Bone marrow (tissue), 2 donors: ENCODE measurements around the gene RAB10.
"Not testable (repeated sequence)": the region's sequence is repeated elsewhere in the genome, so short reads cannot be mapped to it uniquely, and the experiment has no call there.

Source experiments
- DNase-seq, 2 donors: peaks; one replicate each; lab custom pipeline; 2025; lab: John Stamatoyannopoulos, UW

Gene RAB10

DNA sequence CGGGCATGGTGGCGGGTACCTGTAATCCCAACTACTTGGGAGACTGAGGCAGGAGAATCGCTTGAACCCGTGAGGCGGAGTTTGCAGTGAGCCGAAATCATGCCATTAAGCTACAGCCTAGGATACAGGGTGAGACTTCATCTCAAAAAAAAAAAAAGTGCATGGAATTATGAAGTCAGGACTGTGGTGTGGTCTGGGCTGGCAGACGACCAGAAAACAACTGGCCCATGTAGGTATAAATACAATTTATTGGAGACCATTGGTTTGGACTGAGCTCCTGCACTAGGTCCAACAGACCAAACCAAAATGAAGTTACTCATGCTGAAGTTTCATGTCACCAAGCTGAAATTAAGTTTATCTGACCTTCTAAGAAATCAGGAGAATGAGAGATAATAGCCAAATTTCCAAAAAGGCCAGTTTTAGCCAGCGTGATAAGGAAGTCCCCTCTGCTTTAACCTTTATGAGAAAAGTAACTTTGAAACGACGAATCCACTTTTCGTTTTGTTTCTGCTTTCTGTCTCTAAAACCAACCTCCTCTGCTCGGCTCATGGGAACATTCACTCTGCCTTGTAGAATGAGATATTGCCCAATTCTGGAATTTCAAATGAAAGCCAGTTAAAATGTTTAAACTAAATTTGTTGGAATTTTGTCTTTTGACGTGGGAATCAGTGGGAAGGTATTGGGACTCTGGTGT lies 17.7 kb upstream of the RAB10 start:
- DNase-seq, result no peak

DNA sequence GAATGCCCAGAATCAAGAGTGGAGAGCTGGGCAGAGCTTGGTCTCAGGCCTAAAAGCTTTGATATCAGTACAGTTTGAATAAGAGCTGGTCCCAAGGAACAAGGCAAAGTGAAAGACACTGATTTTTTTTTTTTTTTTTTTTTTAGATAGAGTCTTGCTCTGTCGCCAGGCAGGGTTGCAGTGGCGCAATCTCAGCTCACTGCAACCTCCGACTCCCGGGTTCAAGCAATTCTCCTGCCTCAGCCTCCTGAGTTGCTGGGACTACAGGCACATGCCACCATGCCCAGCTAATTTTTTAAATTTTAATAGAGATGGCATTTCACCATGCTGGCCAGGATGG lies 17.2 kb upstream of the RAB10 start:
- DNase-seq, result not testable (repeated sequence)

- DNase-seq, result no peak
These were observed 16.3 kb upstream of the RAB10 start for GRCh38 chr2:26017464-26018183.

- DNase-seq, result peak in 1 of 2 donors; percentile 14
These were observed 15.5 kb upstream of the RAB10 start for GRCh38 chr2:26018184-26019055.

GRCh38 chr2:26020231-26020640 lies 13.6 kb upstream of the RAB10 start:
- DNase-seq, result no peak

- no peak for DNase-seq
These were observed 9.6 kb upstream of the RAB10 start for GRCh38 chr2:26024260-26024659.

DNA sequence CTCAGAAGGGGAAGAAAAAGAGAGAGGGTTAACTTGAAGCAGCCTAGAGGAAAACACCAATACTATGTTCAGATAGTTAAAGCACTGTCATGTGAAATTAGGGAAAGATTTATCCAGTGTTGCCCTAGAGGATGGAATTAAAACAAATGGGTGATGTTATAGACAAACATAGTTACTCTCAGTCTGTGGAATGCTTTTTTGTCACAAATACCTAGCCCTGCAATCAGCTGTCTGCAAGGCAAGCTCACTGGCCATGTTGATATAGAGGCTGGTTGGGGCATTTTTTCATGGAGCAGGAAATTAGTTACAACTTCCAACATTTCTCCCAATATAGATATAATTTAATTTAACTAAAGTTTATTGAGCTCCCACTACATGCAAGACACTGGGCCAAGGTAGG lies 8.4 kb upstream of the RAB10 start:
- DNase-seq, result no peak

GRCh38 chr2:26028083-26028482 lies 5.8 kb upstream of the RAB10 start:
- not testable (repeated sequence) for DNase-seq

DNA sequence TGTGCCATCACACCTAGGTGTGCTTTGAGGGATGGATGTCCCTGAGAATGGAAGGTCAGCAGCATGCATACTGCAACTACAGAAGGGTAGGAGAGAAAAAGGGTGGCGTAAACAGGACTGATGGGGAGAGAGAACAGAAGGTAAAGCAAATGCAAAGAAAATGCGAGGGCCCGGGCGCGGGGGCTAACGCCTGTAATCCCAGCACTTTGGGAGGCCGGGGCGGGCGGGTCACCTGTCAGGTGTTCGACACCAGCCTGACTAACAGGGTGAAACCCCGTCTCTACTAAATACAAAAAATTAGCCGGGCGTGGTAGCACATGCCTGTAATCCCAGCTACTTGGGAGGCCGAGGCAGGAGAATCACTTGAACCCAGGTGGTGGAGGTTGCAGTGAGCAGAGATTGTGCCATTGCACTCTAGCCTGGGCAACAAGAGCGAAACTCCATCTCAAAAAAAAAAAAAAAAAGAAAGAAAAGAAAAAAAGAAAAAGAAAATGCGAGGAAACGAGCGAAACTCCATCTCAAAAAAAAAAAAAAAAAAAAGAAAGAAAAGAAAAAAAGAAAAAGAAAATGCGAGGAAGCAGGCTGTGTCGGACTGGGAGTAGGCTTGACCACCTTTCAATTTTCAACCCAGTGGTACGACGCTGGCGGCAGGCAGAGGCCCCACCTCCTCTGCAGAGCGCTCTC lies 1.2 kb upstream of the RAB10 start:
- not testable (repeated sequence) for DNase-seq

DNA sequence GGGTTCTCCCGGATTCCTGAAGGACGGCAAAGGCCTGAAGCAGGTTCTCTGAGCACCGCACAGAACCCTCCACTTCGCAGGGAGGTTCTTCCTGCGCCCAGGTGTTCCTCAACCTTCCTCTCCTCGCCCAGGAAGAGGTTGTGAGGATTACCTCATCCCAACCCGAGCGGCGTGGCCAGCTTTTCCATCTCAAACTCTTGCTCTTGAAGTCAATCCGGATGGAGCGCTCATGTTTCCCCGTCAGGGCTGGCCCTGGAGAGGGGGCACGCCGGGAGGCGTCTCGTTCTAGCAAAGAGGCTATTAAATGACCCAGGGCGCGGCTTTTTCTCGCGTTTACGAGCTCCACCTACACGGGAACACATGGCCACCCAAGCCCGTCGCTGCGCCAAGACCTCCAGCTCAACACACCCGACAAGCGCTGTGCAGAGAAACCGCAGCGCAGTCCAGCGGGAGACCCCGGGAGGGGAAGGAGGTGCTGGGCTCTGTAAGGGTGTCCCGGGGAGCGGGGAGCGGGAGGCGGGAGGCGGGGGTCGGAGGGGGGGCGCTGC lies 540 bp upstream of the RAB10 start:
- DNase-seq, result peak; percentile 55 to 98

GRCh38 chr2:26034637-26034992 lies 731 bp downstream of the RAB10 start:
- DNase-seq, result no peak

DNA sequence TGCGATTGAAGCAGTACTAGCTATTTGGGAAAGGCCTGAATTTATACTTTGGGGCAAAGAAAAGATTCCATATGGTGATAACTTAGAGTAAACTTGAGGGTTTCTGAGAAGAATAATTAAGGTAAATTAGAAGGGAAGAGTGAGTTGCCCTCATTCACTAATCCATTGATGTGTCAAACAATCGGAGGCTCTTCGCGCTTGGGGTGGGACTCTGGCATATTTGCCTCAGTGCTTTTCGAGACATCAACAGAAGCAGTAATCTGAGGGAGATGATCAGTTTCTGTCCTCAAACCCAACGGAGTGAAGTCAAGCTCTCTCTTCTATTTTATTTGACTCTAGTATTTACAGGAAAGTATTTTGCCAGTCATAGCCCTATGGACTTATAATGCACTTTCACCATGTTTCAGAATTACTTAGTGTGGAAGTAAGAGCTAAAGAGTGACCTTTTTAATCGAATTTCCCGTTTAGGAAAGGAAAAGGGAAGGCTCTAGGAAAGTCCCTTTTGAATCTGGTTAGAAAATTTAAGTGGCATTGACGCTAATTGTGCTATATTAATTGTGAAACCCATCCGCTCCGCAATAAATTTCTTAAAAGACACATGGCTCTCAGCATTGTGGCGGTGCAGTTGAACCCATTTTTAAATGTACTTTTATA lies 1.3 kb downstream of the RAB10 start:
- DNase-seq, result no peak

GRCh38 chr2:26039603-26040323 lies 5.9 kb downstream of the RAB10 start:
- no peak for DNase-seq

- no peak for DNase-seq
These were observed 9.2 kb downstream of the RAB10 start for GRCh38 chr2:26043109-26043508.

GRCh38 chr2:26043862-26044696 lies 10.2 kb downstream of the RAB10 start:
- DNase-seq, result no peak

DNA sequence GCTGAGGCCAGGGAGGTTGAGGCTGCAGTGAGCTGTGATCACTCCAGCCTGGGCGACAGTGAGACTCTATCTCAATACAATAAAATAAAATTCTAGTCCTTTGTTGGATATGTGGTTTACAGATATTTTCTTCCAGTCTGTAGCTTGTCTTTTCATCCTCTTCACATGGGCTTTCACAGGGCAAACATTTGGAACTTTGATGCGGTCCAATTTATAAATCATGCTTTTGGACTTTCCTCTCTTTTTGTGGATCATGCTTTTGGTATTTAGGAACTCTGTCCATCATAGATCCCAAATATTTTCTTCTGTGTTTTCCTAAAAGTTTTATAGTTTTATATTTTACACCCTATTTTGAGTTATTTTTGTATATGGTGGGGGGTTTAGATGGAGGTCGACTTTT lies 14.9 kb downstream of the RAB10 start:
- DNase-seq, result no peak

- no peak for DNase-seq
These were observed 15.8 kb downstream of the RAB10 start for GRCh38 chr2:26049641-26050040.

- DNase-seq, result no peak
These were observed 18.9 kb downstream of the RAB10 start for GRCh38 chr2:26052740-26053139.

DNA sequence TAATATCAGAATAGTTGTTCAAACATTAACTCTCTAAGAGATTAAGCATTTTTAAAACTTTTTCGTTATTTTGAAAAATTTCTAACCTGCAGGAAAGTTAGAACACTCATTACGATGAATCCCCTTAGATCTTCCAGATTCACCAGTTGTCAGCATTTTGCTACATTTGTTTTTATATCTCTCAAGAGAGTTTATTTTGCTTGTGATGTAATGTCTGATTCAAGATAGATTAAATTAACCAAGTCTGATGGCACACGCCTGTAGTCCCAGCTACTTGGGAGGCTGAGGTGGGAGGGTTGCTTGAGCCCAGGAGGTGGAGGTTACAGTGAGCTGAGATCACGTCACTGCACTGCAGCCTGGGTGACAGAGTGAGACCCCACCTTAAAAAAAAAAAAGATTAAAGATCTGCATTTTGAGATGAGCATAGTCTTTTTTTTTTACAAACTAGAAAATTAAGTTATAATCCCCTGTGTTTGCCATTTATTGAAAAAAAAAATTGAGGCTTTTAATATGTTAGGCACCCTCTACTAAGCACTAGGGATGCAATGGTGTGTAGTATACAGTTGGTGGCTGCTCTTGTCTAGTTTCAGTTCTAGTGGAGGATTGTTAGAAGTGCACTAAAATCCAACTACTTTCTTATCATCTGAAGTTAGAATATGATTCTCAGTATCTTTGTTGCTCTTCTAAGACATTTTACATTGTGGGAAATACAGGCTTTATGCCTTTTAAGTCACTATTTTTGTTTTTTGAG lies 20.9 kb downstream of the RAB10 start:
- DNase-seq, result no peak
